Coronary artery (tissue), 2 donors: Measurements from ENCODE around the gene DUSP2.

Experiments
- DNase-seq: peaks from one replicate; pipeline ENCODE4 v3.0.0-alpha.2; 2017; ENCODE audit warnings: low spot score
- H3K27ac ChIP-seq, 2 donors: fragments of 200-600 bp; sonication (generic); one replicate each; pipeline ENCODE4 v1.5.1; 2016 to 2019
- H3K4me3 ChIP-seq: fragments of 200-600 bp; sonication (generic); 2 replicates; pipeline ENCODE4 v1.5.1; 2016; ENCODE audit warnings: mild to moderate bottlenecking, moderate library complexity
- CTCF ChIP-seq: fragments of 200-600 bp; sonication (generic); IDR thresholded peaks from one replicate; pipeline ENCODE4 v1.5.1; 2019; ENCODE audit warnings: antibody characterized with exemption

Gene DUSP2

DNA sequence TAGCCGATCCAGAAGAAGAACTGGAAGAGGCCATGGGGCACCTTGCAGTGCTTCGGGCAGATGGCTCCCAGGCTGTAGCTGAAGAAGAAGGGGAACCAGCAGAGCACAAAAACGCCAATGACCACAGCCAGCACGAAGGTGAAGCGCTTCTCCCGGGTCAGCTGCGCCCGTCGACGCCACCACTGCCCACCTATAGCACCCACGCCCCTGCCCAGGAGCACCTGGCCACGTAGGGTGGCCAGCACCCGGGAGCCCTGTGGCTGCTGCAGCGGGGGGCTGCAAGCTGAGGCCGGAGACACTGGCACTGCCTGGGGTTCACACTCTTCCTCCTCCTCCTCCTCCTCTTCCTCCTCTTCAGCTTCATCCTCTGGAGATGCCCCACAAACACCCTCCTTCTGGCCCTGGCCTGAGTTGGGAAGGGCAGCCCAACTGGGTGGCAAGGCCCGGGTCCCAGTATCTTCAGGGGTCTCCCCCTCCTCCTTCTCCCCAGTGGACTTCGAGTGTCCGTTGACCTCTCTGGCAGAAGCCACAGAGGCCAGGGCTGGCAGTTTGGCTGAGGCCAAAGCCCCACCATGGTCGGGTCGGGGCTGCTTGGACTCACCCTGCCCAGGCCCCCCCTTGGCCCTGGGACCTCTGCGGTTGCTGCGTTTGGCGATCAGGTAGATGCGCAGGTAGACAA, 30.2 kb downstream of the DUSP2 start:
- H3K4me3 ChIP-seq: peak overlapping the region; percentile 25
- no peak overlapping the region for H3K27ac ChIP-seq
- no peak for TF ChIP-seq CTCF
- DNase-seq: no peak

GRCh38 chr2:96114546-96114902, 30.7 kb downstream of the DUSP2 start:
- Histone ChIP-seq H3K4me3 (peak overlapping the region; percentile 25), H3K27ac (no peak overlapping the region)
- DNase-seq: no peak
- no peak for TF ChIP-seq CTCF

DNA sequence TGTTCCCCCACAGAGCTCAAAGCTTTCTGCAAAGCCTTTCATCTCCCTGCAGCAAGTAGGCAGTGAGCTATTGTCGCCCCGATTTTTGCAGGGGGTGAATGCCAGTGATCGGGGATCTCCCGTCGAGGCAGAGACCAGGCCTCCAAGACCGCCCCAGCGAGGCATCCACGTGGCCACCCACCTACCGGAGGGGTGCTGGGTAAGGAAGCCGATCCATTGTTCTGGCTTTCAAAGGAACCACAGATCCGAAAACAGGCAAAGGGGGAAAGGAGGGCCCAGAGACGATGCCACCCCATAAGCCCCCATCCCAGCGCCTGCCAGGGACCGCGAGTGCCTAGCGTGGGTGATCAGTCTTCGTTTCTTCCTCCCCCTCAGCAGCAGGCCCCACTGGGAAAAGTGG, 31.3 kb downstream of the DUSP2 start:
- Histone ChIP-seq H3K4me3 (no peak overlapping the region), H3K27ac (peak overlapping the region in 1 of 2 donors; percentile 48)
- TF ChIP-seq CTCF: no peak
- no peak for DNase-seq

GRCh38 chr2:96113367-96113677, 31.9 kb downstream of the DUSP2 start:
- Histone ChIP-seq H3K27ac (no peak overlapping the region), H3K4me3 (no peak overlapping the region)
- no peak for DNase-seq
- TF ChIP-seq CTCF: no peak

DNA sequence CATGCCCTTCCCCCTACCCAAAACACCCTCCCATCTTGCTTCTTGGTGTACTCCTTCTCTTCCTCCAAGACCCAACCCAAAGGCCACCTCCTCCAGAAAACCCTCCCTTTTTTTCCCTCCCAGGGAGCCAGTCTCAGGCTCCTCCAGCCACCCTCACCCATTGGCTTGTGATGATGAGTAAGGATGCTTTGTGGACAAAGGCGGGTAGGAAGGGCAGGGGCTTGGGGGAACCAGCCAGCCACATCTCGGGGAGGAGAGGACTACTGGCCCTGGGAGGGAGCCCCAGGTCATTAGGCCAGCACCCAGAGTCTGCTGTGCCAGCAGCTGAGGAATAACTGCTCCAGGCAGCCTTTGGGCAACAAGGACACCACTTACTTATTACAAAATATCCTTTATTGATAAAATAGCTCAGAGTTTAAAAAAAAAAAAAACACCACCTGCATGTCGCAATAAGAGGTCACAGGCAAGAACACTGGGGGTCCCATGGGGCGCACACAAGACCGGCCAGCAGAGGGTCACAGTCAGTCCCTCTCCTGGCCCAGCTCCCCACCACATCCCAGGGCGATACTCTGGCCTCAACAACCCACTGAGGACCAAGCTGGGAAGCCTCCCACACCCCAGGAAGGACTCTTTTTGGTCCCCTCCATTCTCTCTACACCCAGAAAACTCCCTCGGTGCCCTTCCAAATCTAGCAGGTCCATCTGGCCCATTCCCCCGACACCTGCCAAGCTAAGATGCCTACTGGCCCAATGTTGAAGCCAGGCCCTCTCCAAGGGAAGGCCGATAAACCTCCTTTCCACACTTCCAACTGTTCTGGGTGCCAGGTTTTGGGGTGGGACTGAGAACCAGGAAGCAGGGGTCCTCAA, 32.5 kb downstream of the DUSP2 start:
- no peak for TF ChIP-seq CTCF
- Histone ChIP-seq H3K27ac (no peak overlapping the region), H3K4me3 (no peak overlapping the region)
- no peak for DNase-seq

- TF ChIP-seq CTCF: no peak
- no peak overlapping the region for H3K4me3 ChIP-seq
- peak overlapping the region in 1 of 2 donors; percentile 22 for H3K27ac ChIP-seq
- no peak for DNase-seq
These were observed 33.3 kb downstream of the DUSP2 start for GRCh38 chr2:96111823-96112500.
